SK-N-SH treated with all-trans-retinoic acid at 6 μM for 48 hours (cell line): ENCODE results near the gene WDR7.

Source experiments
- ISL1 ChIP-seq: fragments of 250-450 bp; sonication (Bioruptor Pico); IDR thresholded peaks from 2 replicates; pipeline ENCODE4 v2.1.2; 2022; ENCODE audit warnings: mild to moderate bottlenecking, moderate library complexity
- PATZ1 ChIP-seq: fragments of 250-450 bp; sonication (Bioruptor Pico); IDR thresholded peaks from 2 replicates; pipeline ENCODE4 v1.8.0; 2020; ENCODE audit warnings: mild to moderate bottlenecking, moderate library complexity, borderline replicate concordance
- TCF4 ChIP-seq: fragments of 250-450 bp; sonication (Bioruptor Pico); IDR thresholded peaks from 2 replicates; pipeline ENCODE4 v1.8.0; 2021; ENCODE audit warnings: mild to moderate bottlenecking, moderate library complexity, borderline replicate concordance
- TOX ChIP-seq: fragments of 250-450 bp; sonication (Bioruptor Pico); IDR thresholded peaks from 2 replicates; pipeline ENCODE4 v1.8.0; 2021; ENCODE audit warnings: mild to moderate bottlenecking, moderate library complexity, borderline replicate concordance

- TF ChIP-seq TCF4 (CRISPR knock-in tag), result no peak
- no peak for TF ChIP-seq PATZ1 (CRISPR knock-in tag)
- TF ChIP-seq ISL1 (CRISPR knock-in tag), result no peak
- no peak for TF ChIP-seq TOX (CRISPR knock-in tag)
Measured at GRCh38 chr18:57054891-57055290, 403.7 kb downstream of the WDR7 start.
